SK-N-MC (cell line): Measurements from ENCODE around the gene SLC35E3.

Experiments used
- EZH2 ChIP-seq: fragments of 200-600 bp; sonication (generic); IDR thresholded peaks from one replicate; pipeline ENCODE4 v1.6.1; 2017; ENCODE audit warnings: antibody characterized with exemption
- POLR2AphosphoS5 ChIP-seq: IDR thresholded peaks from 2 replicates; pipeline ENCODE4 v1.6.1; 2012; ENCODE audit warnings: mild to moderate bottlenecking, low read depth, low read length, borderline replicate concordance

GRCh38 chr12:68755536-68756243 is 9.7 kb downstream of the SLC35E3 start:
- TF ChIP-seq POLR2AphosphoS5 (no peak), EZH2 (no peak)
